IMR-90 (cell line): ENCODE measurements around the gene MSI1. TPM values are rescaled to one million over a fixed set of nuclear protein-coding genes. Genes with fewer than 3 reads are reported as not detected.

ENCODE experiments used
- ATAC-seq: fragments of 200-7000 bp; cut with Tn5 transposase; 2 replicates; pipeline ENCODE4 v1.9.1; 2020; ENCODE audit warnings: low read depth, mild to moderate bottlenecking, moderate library complexity
- BruUV-seq: library from RNA; stranded (reverse); fragments of 400-500 nt; replicated peaks from 2 replicates; lab custom pipeline; 2021; lab: Mats Ljungman, UMichigan
- CTCF ChIA-PET: fragments of 300-600 bp; formaldehyde crosslinking; extraction: SDS; loops from one replicate; lab custom pipeline; 2021; ENCODE audit warnings: antibody characterized with exemption; lab: Yijun Ruan, JAX
- POLR2A ChIA-PET: fragments of 300-600 bp; sonication (Branson Sonifier 250); formaldehyde crosslinking; loops from one replicate; lab custom pipeline; 2022; ENCODE audit warnings: antibody characterized with exemption; ENCODE audit not compliant: unreplicated experiment; lab: Charles Lee
- DNase-seq: peaks from one replicate; pipeline ENCODE4 v3.0.0; 2013
- H2AFZ ChIP-seq: replicated peaks from 2 replicates; pipeline ENCODE3; 2013; ENCODE audit warnings: low read length, mild to moderate bottlenecking; ENCODE audit not compliant: poor library complexity
- H2AK5ac ChIP-seq: 2 replicates; pipeline ENCODE4 v1.6.1; 2013; ENCODE audit warnings: low read depth, low read length, inconsistent platforms
- H2AK9ac ChIP-seq: replicated peaks from 2 replicates; pipeline ENCODE3; 2013; ENCODE audit warnings: mild to moderate bottlenecking, low read depth, low read length, moderate library complexity; ENCODE audit not compliant: poor library complexity
- H2BK120ac ChIP-seq: 2 replicates; pipeline ENCODE4 v1.6.1; 2013; ENCODE audit warnings: low read depth, low read length, inconsistent platforms
- H2BK15ac ChIP-seq: 3 replicates; pipeline ENCODE4 v1.6.1; 2013; ENCODE audit warnings: low read depth, low read length, inconsistent platforms
- H2BK20ac ChIP-seq: 2 replicates; pipeline ENCODE4 v1.6.1; 2013; ENCODE audit warnings: low read depth, mild to moderate bottlenecking, inconsistent platforms, low read length, moderate library complexity
- H2BK5ac ChIP-seq: 2 replicates; pipeline ENCODE4 v1.6.1; 2013; ENCODE audit warnings: mild to moderate bottlenecking, low read depth, low read length, inconsistent platforms; ENCODE audit not compliant: poor library complexity, severe bottlenecking
- H3K14ac ChIP-seq: replicated peaks from 2 replicates; pipeline ENCODE4 v1.6.1; 2013; ENCODE audit warnings: low read depth, low read length, inconsistent platforms
- H3K18ac ChIP-seq: 2 replicates; pipeline ENCODE4 v1.6.1; 2013; ENCODE audit warnings: low read depth, low read length, control low read depth
- H3K23ac ChIP-seq: 2 replicates; pipeline ENCODE4 v1.6.1; 2013; ENCODE audit warnings: low read depth, low read length, inconsistent platforms
- H3K27ac ChIP-seq: 2 replicates; pipeline ENCODE4 v1.5.1; 2013; ENCODE audit warnings: mild to moderate bottlenecking, control low read depth, low read length; ENCODE audit not compliant: insufficient read depth
- H3K27me3 ChIP-seq: 2 replicates; pipeline ENCODE4 v1.6.1; 2013; ENCODE audit warnings: low read length; ENCODE audit not compliant: control insufficient read depth, insufficient read depth
- H3K36me3 ChIP-seq: 2 replicates; pipeline ENCODE4 v1.6.1; 2013; ENCODE audit warnings: low read length, mixed read lengths; ENCODE audit not compliant: control insufficient read depth, insufficient read depth
- H3K4ac ChIP-seq: 2 replicates; pipeline ENCODE4 v1.6.1; 2013; ENCODE audit warnings: low read depth, low read length, inconsistent platforms
- H3K4me1 ChIP-seq: 2 replicates; pipeline ENCODE4 v1.6.1; 2013; ENCODE audit warnings: low read length, mixed read lengths; ENCODE audit not compliant: control insufficient read depth, insufficient read depth
- H3K4me2 ChIP-seq: 2 replicates; pipeline ENCODE4 v1.6.1; 2013; ENCODE audit warnings: low read depth, mild to moderate bottlenecking, control low read depth, low read length, moderate library complexity
- H3K4me3 ChIP-seq: 2 replicates; pipeline ENCODE4 v1.5.1; 2013; ENCODE audit warnings: low read depth, mild to moderate bottlenecking, control low read depth, low read length, moderate library complexity; ENCODE audit not compliant: insufficient read depth
- H3K56ac ChIP-seq: 2 replicates; pipeline ENCODE4 v1.6.1; 2013; ENCODE audit warnings: low read length, inconsistent platforms; ENCODE audit not compliant: insufficient read depth; ENCODE audit errors: extremely low read depth
- H3K79me1 ChIP-seq, 2 experiments: 2 replicates each; pipeline ENCODE4 v1.6.1; 2013; ENCODE audit warnings: low read length in 2 of 2, inconsistent platforms in 1 of 2, low read depth in 1 of 2
- H3K9ac ChIP-seq: 2 replicates; pipeline ENCODE4 v1.6.1; 2013; ENCODE audit warnings: low read depth, low read length, control low read depth
- H3K9me1 ChIP-seq: 2 replicates; pipeline ENCODE4 v1.6.1; 2013; ENCODE audit warnings: low read length, inconsistent platforms; ENCODE audit not compliant: insufficient read depth
- H3K9me3 ChIP-seq: 2 replicates; pipeline ENCODE4 v1.6.1; 2013; ENCODE audit warnings: low read length; ENCODE audit not compliant: control insufficient read depth, insufficient read depth
- H4K20me1 ChIP-seq: 2 replicates; pipeline ENCODE4 v1.6.1; 2013; ENCODE audit warnings: low read length, inconsistent platforms; ENCODE audit not compliant: insufficient read depth
- H4K5ac ChIP-seq: 2 replicates; pipeline ENCODE4 v1.6.1; 2013; ENCODE audit warnings: mild to moderate bottlenecking, low read depth, low read length, control low read depth
- H4K8ac ChIP-seq, 2 experiments: 2 replicates each; pipeline ENCODE4 v1.6.1; 2013; ENCODE audit warnings: low read depth in 2 of 2, low read length in 2 of 2, control low read depth in 1 of 2, inconsistent platforms in 1 of 2
- H4K91ac ChIP-seq: 2 replicates; pipeline ENCODE4 v1.6.1; 2013; ENCODE audit warnings: low read depth, low read length, inconsistent platforms; ENCODE audit not compliant: insufficient read depth
- BHLHE40 ChIP-seq: fragments of 150-350 bp; IDR thresholded peaks from 2 replicates; pipeline ENCODE4 v1.6.1; 2016; ENCODE audit warnings: mild to moderate bottlenecking, low read depth, low read length
- CEBPB ChIP-seq: IDR thresholded peaks from 2 replicates; pipeline ENCODE4 v1.6.1; 2012; ENCODE audit warnings: low read depth, low read length, improper control_type of control experiment
- CHD1 ChIP-seq: IDR thresholded peaks from 2 replicates; pipeline ENCODE4 v1.6.1; 2012; ENCODE audit warnings: low read depth, low read length, improper control_type of control experiment
- CTCF ChIP-seq: conservative IDR thresholded peaks from 2 replicates; pipeline ENCODE4 v1.5.1; 2012; ENCODE audit warnings: mild to moderate bottlenecking, low read depth, low read length, improper control_type of control experiment
- ELK1 ChIP-seq: fragments of 150-350 bp; IDR thresholded peaks from 2 replicates; pipeline ENCODE4 v1.6.1; 2016; ENCODE audit warnings: low read depth, mild to moderate bottlenecking, low read length, moderate library complexity, borderline replicate concordance
- FOS ChIP-seq: fragments of 150-350 bp; IDR thresholded peaks from 2 replicates; pipeline ENCODE4 v1.6.1; 2016; ENCODE audit warnings: low read depth, low read length
- MAFK ChIP-seq: IDR thresholded peaks from 2 replicates; pipeline ENCODE4 v1.6.1; 2012; ENCODE audit warnings: low read depth, low read length, improper control_type of control experiment
- MAZ ChIP-seq: IDR thresholded peaks from 2 replicates; pipeline ENCODE4 v1.6.1; 2012; ENCODE audit warnings: low read depth, mild to moderate bottlenecking, low read length, improper control_type of control experiment, moderate library complexity, borderline replicate concordance
- MXI1 ChIP-seq: IDR thresholded peaks from 2 replicates; pipeline ENCODE4 v1.6.1; 2012; ENCODE audit warnings: low read depth, mild to moderate bottlenecking, low read length, moderate library complexity, borderline replicate concordance
- NFE2L2 ChIP-seq: fragments of 150-350 bp; IDR thresholded peaks from 2 replicates; pipeline ENCODE4 v1.6.1; 2016; ENCODE audit warnings: low read depth, mild to moderate bottlenecking, low read length
- POLR2A ChIP-seq: IDR thresholded peaks from 2 replicates; pipeline ENCODE4 v1.6.1; 2012; ENCODE audit warnings: mild to moderate bottlenecking, low read depth, low read length
- RAD21 ChIP-seq: IDR thresholded peaks from 2 replicates; pipeline ENCODE4 v1.6.1; 2012; ENCODE audit warnings: low read length, improper control_type of control experiment
- RCOR1 ChIP-seq: IDR thresholded peaks from 2 replicates; pipeline ENCODE4 v1.6.1; 2012; ENCODE audit warnings: mild to moderate bottlenecking, low read length, improper control_type of control experiment; ENCODE audit not compliant: insufficient replicate concordance
- RFX5 ChIP-seq: IDR thresholded peaks from 2 replicates; pipeline ENCODE4 v1.8.0; 2012; ENCODE audit warnings: low read depth, mild to moderate bottlenecking, low read length, moderate library complexity
- SMC3 ChIP-seq: fragments of 150-350 bp; IDR thresholded peaks from 2 replicates; pipeline ENCODE4 v1.6.1; 2016; ENCODE audit warnings: low read depth, mild to moderate bottlenecking, antibody characterized with exemption, low read length, moderate library complexity
- USF2 ChIP-seq: fragments of 150-350 bp; IDR thresholded peaks from 2 replicates; pipeline ENCODE4 v1.6.1; 2017; ENCODE audit warnings: mild to moderate bottlenecking, antibody characterized with exemption, low read length, low read depth
- WGBS, 2 experiments: methylation state at CpG; one replicate each; pipeline versions ENCODE4 v1.1.5 to v1.1.7; 2013; ENCODE audit warnings: missing lambda C conversion rate in 2 of 2; ENCODE audit not compliant: insufficient read length in 1 of 2; ENCODE audit errors: extremely low coverage in 2 of 2; 5-methylcytosine and 5-hydroxymethylcytosine counted together
- dilution Hi-C: fragments of 300-500 bp; cut with HindIII; formaldehyde crosslinking; loops from one replicate; pipeline ENCODE4 v1.14.3; 2018; ENCODE audit warnings: low sequenced_read_pairs; ENCODE audit not compliant: unreplicated experiment
- in situ Hi-C: fragments of 300-500 bp; cut with MboI; formaldehyde crosslinking; loops from 3 replicates; pipeline ENCODE4 v1.14.3; 2019; ENCODE audit warnings: low sequenced_read_pairs, inconsistent platforms, mixed read lengths
- intact Hi-C: fragments of 100-400 bp; cut with micrococcal nuclease; formaldehyde crosslinking; loops from 2 replicates; pipeline ENCODE4 v1.10.0; 2022
- polyA plus RNA-seq, 3 experiments: library from polyadenylated mRNA; depleted of rRNA; stranded (reverse); fragments of >200 nt; gene quantifications; 2 replicates each; pipeline ENCODE4 v1.2.3, GENCODE V29; 2012; ENCODE audit warnings: low replicate concordance in 1 of 3
- total RNA-seq: library from RNA; depleted of rRNA; stranded (reverse); fragments of >200 nt; gene quantifications from 2 replicates; pipeline ENCODE4 v1.2.3, GENCODE V29; 2012

Gene MSI1
- total and polyA plus RNA-seq, 2 of the 4 experiments (the other 2 are of a cell fraction) = not detected

GRCh38 chr12:120408771-120409170, 39.8 kb upstream of the MSI1 start:
- no peak overlapping the region for H3K4ac ChIP-seq

More at GRCh38 chr12:120408771-120409170, 39.8 kb upstream of the MSI1 start:
- Histone ChIP-seq H2BK5ac (no peak overlapping the region), H2AK5ac (no peak overlapping the region), H4K5ac (no peak overlapping the region), H3K36me3 (no peaks in the 10 kb centered on the region), H3K23ac (no peak overlapping the region), H2AK9ac (no peak overlapping the region), H3K27me3 (peaks cover 16% of the 10 kb centered on the region), H2BK15ac (no peak overlapping the region), H4K8ac (no peak overlapping the region), H3K14ac (no peak overlapping the region), H3K4me3 (no peak overlapping the region), H3K18ac (no peak overlapping the region), H2BK120ac (no peak overlapping the region), H3K79me1 (no peaks in the 10 kb centered on the region), H3K56ac (no peak overlapping the region), H2AFZ (no peak overlapping the region), H4K20me1 (no peaks in the 10 kb centered on the region), H2BK20ac (no peak overlapping the region), H3K4me1 (no peaks in the 10 kb centered on the region), H3K9me3 (peaks cover 3% of the 10 kb centered on the region; the same call in 1 of the 2 replicates), H3K9me1 (no peaks in the 10 kb centered on the region), H3K9ac (no peak overlapping the region), H4K91ac (no peak overlapping the region), H3K4me2 (no peak overlapping the region), H3K27ac (no peak overlapping the region)
- ATAC-seq (no peak), DNase-seq (no peak)
- in situ Hi-C loops (no loop called here), dilution Hi-C loops (no loop called here), intact Hi-C loops (no loop called here)
- ChIA-PET POLR2A (no interaction called here), CTCF (interaction anchor here (0.6 kb wide), 1 partner anchor 25 kb away, joined by 5 read pairs; no protein-coding TSS in a partner anchor)
- 71% methylated on average over 1 of the region's 11 CpGs; no CpG with 5 or more reads in 1 of the 2 experiments for WGBS, 2 experiments
- no TSS peak for BruUV-seq
- TF ChIP-seq SMC3 (no peak), MXI1 (no peak), NFE2L2 (no peak), RCOR1 (no peak), CHD1 (no peak), POLR2A (no peak), MAFK (no peak), USF2 (no peak), MAZ (no peak), FOS (no peak), CEBPB (no peak), ELK1 (no peak), RFX5 (no peak), BHLHE40 (no peak), RAD21 (no peak), CTCF (no peak)
